ENCODE data around the gene DRAP1.
"Not testable (repeated sequence)": the region's sequence is repeated elsewhere in the genome, so short reads cannot be mapped to it uniquely, and the experiment has no call there.

Gene DRAP1

GRCh38 chr11:65945430-65945911 lies 26.2 kb downstream of the DRAP1 start, which contains the start of gene TSGA10IP:
TSGA10IP (plus strand) TSS chr11:65945480; CDS start chr11:65945676, 196 bp downstream.
- DNase-seq (ENCODE audit: low read depth): no peak
- no peak within 1 kb of the TSS for H3K4me3 ChIP-seq (ENCODE audit: low read depth, low read length)
- TF ChIP-seq CTCF (IDR thresholded peaks at IDR 0.05; ENCODE audit: insufficient read depth, low read depth, low read length, missing control alignments): no peak

GRCh38 chr11:65945941-65946558 lies 26.8 kb downstream of the DRAP1 start:
- TF ChIP-seq CTCF (IDR thresholded peaks at IDR 0.05; ENCODE audit: insufficient read depth, low read depth, low read length, missing control alignments): no peak
- H3K4me3 ChIP-seq (ENCODE audit: low read depth, low read length): no peak overlapping the region
- DNase-seq (ENCODE audit: low read depth): no peak

- no peak overlapping the region for H3K4me3 ChIP-seq (ENCODE audit: low read depth, low read length)
- no peak for TF ChIP-seq CTCF (IDR thresholded peaks at IDR 0.05; ENCODE audit: insufficient read depth, low read depth, low read length, missing control alignments)
- DNase-seq (ENCODE audit: low read depth): no peak
These were observed 27.4 kb downstream of the DRAP1 start for GRCh38 chr11:65946655-65947054.

- no peak for DNase-seq (ENCODE audit: low read depth)
- no peak overlapping the region for H3K4me3 ChIP-seq (ENCODE audit: low read depth, low read length)
- no peak for TF ChIP-seq CTCF (IDR thresholded peaks at IDR 0.05; ENCODE audit: insufficient read depth, low read depth, low read length, missing control alignments)
These were observed 27.9 kb downstream of the DRAP1 start for GRCh38 chr11:65947133-65947532.

GRCh38 chr11:65947603-65948125 lies 28.4 kb downstream of the DRAP1 start:
- no peak for TF ChIP-seq CTCF (IDR thresholded peaks at IDR 0.05; ENCODE audit: insufficient read depth, low read depth, low read length, missing control alignments)
- DNase-seq (ENCODE audit: low read depth): no peak
- H3K4me3 ChIP-seq (ENCODE audit: low read depth, low read length): no peak overlapping the region

- DNase-seq (ENCODE audit: low read depth); H3K4me3 ChIP-seq (ENCODE audit: low read depth, low read length): not testable (repeated sequence)
These were observed 31.5 kb downstream of the DRAP1 start for GRCh38 chr11:65950711-65951110.

- not testable (repeated sequence) for H3K4me3 ChIP-seq (ENCODE audit: low read depth, low read length); DNase-seq (ENCODE audit: low read depth)
These were observed 32.4 kb downstream of the DRAP1 start for GRCh38 chr11:65951641-65952040.

GRCh38 chr11:65952052-65952521 lies 32.9 kb downstream of the DRAP1 start:
- no peak for DNase-seq (ENCODE audit: low read depth)
- no peak for TF ChIP-seq CTCF (IDR thresholded peaks at IDR 0.05; ENCODE audit: insufficient read depth, low read depth, low read length, missing control alignments)
- H3K4me3 ChIP-seq (ENCODE audit: low read depth, low read length): no peak overlapping the region
